ENCODE results near the gene ARGLU1.

Gene ARGLU1

DNA sequence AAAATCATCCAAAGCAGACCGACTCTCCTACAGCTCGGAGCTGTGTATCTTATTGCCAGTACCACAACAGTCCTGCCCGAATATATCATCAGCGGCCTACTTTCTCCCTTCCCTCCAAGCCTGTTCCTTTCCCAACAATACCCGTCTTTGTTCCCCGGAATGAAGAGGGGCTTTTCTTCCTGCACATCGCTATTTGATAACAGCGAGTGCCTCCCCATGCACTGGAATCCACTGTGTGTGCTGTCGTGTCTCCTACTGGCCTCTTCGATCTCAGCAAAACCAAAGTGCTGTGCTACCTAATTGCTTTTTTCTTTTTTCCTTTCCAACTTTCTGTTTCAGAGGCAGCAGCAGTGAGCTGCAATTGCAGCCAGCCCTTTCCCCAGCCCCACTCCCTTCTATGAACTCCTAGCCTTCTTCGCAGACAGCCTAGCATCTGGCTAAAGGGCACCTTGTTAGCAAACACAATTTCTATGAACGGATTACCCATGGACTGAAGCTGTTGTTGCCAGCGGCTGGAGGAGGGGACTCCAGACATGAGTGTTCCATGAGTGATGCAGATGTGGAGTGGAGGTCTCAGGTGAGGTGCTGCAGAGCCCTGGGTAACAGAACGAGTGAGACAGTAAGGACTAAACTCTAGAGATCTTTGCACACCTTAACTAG, 75.9 kb downstream of the ARGLU1 start:
- H3K27ac ChIP-seq, result no peak overlapping the region
- no peak for TF ChIP-seq ZFX (IDR thresholded peaks at IDR 0.05; ENCODE audit: borderline replicate concordance)
- TF ChIP-seq, protein P1, sequence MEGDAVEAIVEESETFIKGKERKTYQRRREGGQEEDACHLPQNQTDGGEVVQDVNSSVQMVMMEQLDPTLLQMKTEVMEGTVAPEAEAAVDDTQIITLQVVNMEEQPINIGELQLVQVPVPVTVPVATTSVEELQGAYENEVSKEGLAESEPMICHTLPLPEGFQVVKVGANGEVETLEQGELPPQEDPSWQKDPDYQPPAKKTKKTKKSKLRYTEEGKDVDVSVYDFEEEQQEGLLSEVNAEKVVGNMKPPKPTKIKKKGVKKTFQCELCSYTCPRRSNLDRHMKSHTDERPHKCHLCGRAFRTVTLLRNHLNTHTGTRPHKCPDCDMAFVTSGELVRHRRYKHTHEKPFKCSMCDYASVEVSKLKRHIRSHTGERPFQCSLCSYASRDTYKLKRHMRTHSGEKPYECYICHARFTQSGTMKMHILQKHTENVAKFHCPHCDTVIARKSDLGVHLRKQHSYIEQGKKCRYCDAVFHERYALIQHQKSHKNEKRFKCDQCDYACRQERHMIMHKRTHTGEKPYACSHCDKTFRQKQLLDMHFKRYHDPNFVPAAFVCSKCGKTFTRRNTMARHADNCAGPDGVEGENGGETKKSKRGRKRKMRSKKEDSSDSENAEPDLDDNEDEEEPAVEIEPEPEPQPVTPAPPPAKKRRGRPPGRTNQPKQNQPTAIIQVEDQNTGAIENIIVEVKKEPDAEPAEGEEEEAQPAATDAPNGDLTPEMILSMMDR (IDR thresholded peaks at IDR 0.05), result no peak

All from 22Rv1 (cell line).